Tibial nerve (tissue), 3 donors: ENCODE data around the gene DPH2.

Experiments
- CTCF ChIP-seq, 5 experiments: fragments of 200-600 bp in 3 of 5; fragments of 450-650 bp in 2 of 5; sonication (generic) in 3 of 5; IDR thresholded peaks; one replicate each; pipeline ENCODE4 v1.5.1; 2016 to 2019; ENCODE audit warnings: antibody characterized with exemption in 5 of 5, mild to moderate bottlenecking in 3 of 5, moderate library complexity in 2 of 5
- POLR2A ChIP-seq, 2 donors: fragments of 450-650 bp; IDR thresholded peaks; one replicate each; pipeline ENCODE4 v1.6.1; 2017; ENCODE audit warnings: antibody characterized with exemption in 2 of 2, mild to moderate bottlenecking in 2 of 2, moderate library complexity in 2 of 2

- no peak for TF ChIP-seq CTCF (IDR thresholded peaks at IDR 0.05)
- no peak for TF ChIP-seq POLR2A (IDR thresholded peaks at IDR 0.05)
Observed at GRCh38 chr1:43952731-43953346, 17.0 kb upstream of the DPH2 start.
